Adipose tissue (tissue), 3 donors: ENCODE measurements around the gene SEC11A. TPM values are rescaled to one million over a fixed set of nuclear protein-coding genes. Genes with fewer than 3 reads are reported as not detected.
"Not testable (repeated sequence)": the region's sequence is repeated elsewhere in the genome, so short reads cannot be mapped to it uniquely, and the experiment has no call there.

ENCODE experiments used
- H3K27ac ChIP-seq: one replicate; pipeline ENCODE4 v1.5.1; 2013; ENCODE audit warnings: low read depth, low read length
- WGBS, 3 donors: extraction: QIAGEN DNeasy Blood & Tissue Kit; methylation state at CpG; one replicate each; pipeline ENCODE4 v1.1.7; 2013; 5-methylcytosine and 5-hydroxymethylcytosine counted together
- polyA plus RNA-seq, 3 donors: library from polyadenylated mRNA; stranded (reverse); fragments of 200-250 nt; gene quantifications; one replicate each; pipeline ENCODE4 v1.2.3, GENCODE V29; 2013
- donor health status: healthy with polysubstance abuse.
- donor health status: Bipolar disorder and iron deficiency.
- donor health status: healthy.

Gene SEC11A
- polyA plus RNA-seq, 3 donors = 92.2 to 290 (median 215) TPM

GRCh38 chr15:84747416-84748273 is 31.7 kb upstream of the SEC11A start:
- peak overlapping the region; percentile 94 for H3K27ac ChIP-seq
- WGBS, 3 donors = 0 to 1% (median 0%) methylated on average over 38 to 46 of the region's 46 CpGs

GRCh38 chr15:84741121-84741520 is 25.2 kb upstream of the SEC11A start:
- H3K27ac ChIP-seq = no peak overlapping the region

GRCh38 chr15:84740691-84741090 is 24.8 kb upstream of the SEC11A start:
- no peak overlapping the region for H3K27ac ChIP-seq
- WGBS, 3 donors = 86 to 89% (median 88%) methylated on average over 4 of the region's 4 CpGs

More at GRCh38 chr15:84741121-84741520, 25.2 kb upstream of the SEC11A start:
- WGBS, 3 donors = 59 to 86% (median 83%) methylated on average over 2 of the region's 2 CpGs

GRCh38 chr15:84737005-84737404 is 21.1 kb upstream of the SEC11A start:
- no peak overlapping the region for H3K27ac ChIP-seq

GRCh38 chr15:84736375-84736774 is 20.4 kb upstream of the SEC11A start:
- H3K27ac ChIP-seq = no peak overlapping the region
- WGBS, 3 donors = 87 to 93% (median 90%) methylated on average over 5 of the region's 5 CpGs

More at GRCh38 chr15:84737005-84737404, 21.1 kb upstream of the SEC11A start:
- 58 to 84% (median 78%) methylated on average over 2 of the region's 2 CpGs for WGBS, 3 donors

- not testable (repeated sequence) for H3K27ac ChIP-seq
- 67 to 80% (median 77%) methylated on average over 9 of the region's 9 CpGs for WGBS, 3 donors
Observed at GRCh38 chr15:84735480-84736061, 19.6 kb upstream of the SEC11A start.

GRCh38 chr15:84734794-84735479 is 19.0 kb upstream of the SEC11A start:
- H3K27ac ChIP-seq = no peak overlapping the region
- WGBS, 3 donors = 21 to 35% (median 28%) methylated on average over 7 of the region's 7 CpGs

GRCh38 chr15:84731774-84732173 is 15.8 kb upstream of the SEC11A start:
- H3K27ac ChIP-seq = no peak overlapping the region

GRCh38 chr15:84727429-84727828 is 11.5 kb upstream of the SEC11A start:
- no peak overlapping the region for H3K27ac ChIP-seq
- WGBS, 3 donors = 97 to 98% (median 98%) methylated on average over 6 of the region's 6 CpGs

GRCh38 chr15:84725001-84725491 is 9.1 kb upstream of the SEC11A start:
- no peak overlapping the region for H3K27ac ChIP-seq
- WGBS, 3 donors = 9 to 42% (median 11%) methylated on average over 1 of the region's 1 CpG

- no peak overlapping the region for H3K27ac ChIP-seq
- WGBS, 3 donors = 75 to 84% (median 83%) methylated on average over 2 of the region's 2 CpGs
Observed at GRCh38 chr15:84722628-84723027, 6.7 kb upstream of the SEC11A start.

GRCh38 chr15:84721371-84721770 is 5.4 kb upstream of the SEC11A start:
- 70 to 75% (median 72%) methylated on average over 2 of the region's 2 CpGs for WGBS, 3 donors
- no peak overlapping the region for H3K27ac ChIP-seq

- WGBS, 3 donors = 0 to 1% (median 1%) methylated on average over 36 of the region's 36 CpGs
- H3K27ac ChIP-seq = peak overlapping the region; percentile 88
Observed at GRCh38 chr15:84715441-84716035, 401 bp downstream of the SEC11A start.

- WGBS, 3 donors = 28 to 58% (median 51%) methylated on average over 3 of the region's 3 CpGs
- H3K27ac ChIP-seq = no peak overlapping the region
Observed at GRCh38 chr15:84714821-84715220, 1.1 kb downstream of the SEC11A start.

GRCh38 chr15:84714372-84714771 is 1.6 kb downstream of the SEC11A start:
- WGBS, 3 donors = 48 to 82% (median 74%) methylated on average over 5 of the region's 5 CpGs
- H3K27ac ChIP-seq = no peak overlapping the region

- H3K27ac ChIP-seq = no peak overlapping the region
- 91 to 95% (median 93%) methylated on average over 5 of the region's 5 CpGs for WGBS, 3 donors
Observed at GRCh38 chr15:84703808-84704207, 12.1 kb downstream of the SEC11A start.

- 26 to 38% (median 30%) methylated on average over 4 of the region's 4 CpGs for WGBS, 3 donors
- H3K27ac ChIP-seq = no peak overlapping the region
Observed at GRCh38 chr15:84702961-84703482, 12.9 kb downstream of the SEC11A start.

- H3K27ac ChIP-seq = no peak overlapping the region
- 89 to 90% (median 89%) methylated on average over 8 of the region's 8 CpGs for WGBS, 3 donors
Observed at GRCh38 chr15:84699538-84700191, 16.3 kb downstream of the SEC11A start.
